ENCODE data around the gene MPDZ.

Gene MPDZ

GRCh38 chr9:13127131-13127530 is 152.4 kb downstream of the MPDZ start:
- TF ChIP-seq CTCF (IDR thresholded peaks at IDR 0.05; ENCODE audit: control insufficient read depth, extremely low read depth, insufficient read depth), result no peak
- DNase-seq (ENCODE audit: low read depth), result no peak
- no peak overlapping the region for H3K4me3 ChIP-seq (ENCODE audit: low read depth, low read length)

- DNase-seq (ENCODE audit: low read depth), result no peak
- no peak overlapping the region for H3K4me3 ChIP-seq (ENCODE audit: low read depth, low read length)
- no peak for TF ChIP-seq CTCF (IDR thresholded peaks at IDR 0.05; ENCODE audit: control insufficient read depth, extremely low read depth, insufficient read depth)
These were observed 154.2 kb downstream of the MPDZ start for GRCh38 chr9:13125261-13125660.

- no peak for TF ChIP-seq CTCF (IDR thresholded peaks at IDR 0.05; ENCODE audit: control insufficient read depth, extremely low read depth, insufficient read depth)
- no peak overlapping the region for H3K4me3 ChIP-seq (ENCODE audit: low read depth, low read length)
- DNase-seq (ENCODE audit: low read depth), result no peak
These were observed 156.6 kb downstream of the MPDZ start for GRCh38 chr9:13122756-13123369.

- H3K4me3 ChIP-seq (ENCODE audit: low read depth, low read length), result no peak overlapping the region
- no peak for DNase-seq (ENCODE audit: low read depth)
- TF ChIP-seq CTCF (IDR thresholded peaks at IDR 0.05; ENCODE audit: control insufficient read depth, extremely low read depth, insufficient read depth), result no peak
These were observed 161.2 kb downstream of the MPDZ start for GRCh38 chr9:13118313-13118712.

GRCh38 chr9:13116292-13116691 is 163.2 kb downstream of the MPDZ start:
- DNase-seq (ENCODE audit: low read depth), result no peak
- H3K4me3 ChIP-seq (ENCODE audit: low read depth, low read length), result no peak overlapping the region
- no peak for TF ChIP-seq CTCF (IDR thresholded peaks at IDR 0.05; ENCODE audit: control insufficient read depth, extremely low read depth, insufficient read depth)

GRCh38 chr9:13113751-13114150 is 165.7 kb downstream of the MPDZ start:
- DNase-seq (ENCODE audit: low read depth), result no peak
- no peak for TF ChIP-seq CTCF (IDR thresholded peaks at IDR 0.05; ENCODE audit: control insufficient read depth, extremely low read depth, insufficient read depth)
- H3K4me3 ChIP-seq (ENCODE audit: low read depth, low read length), result no peak overlapping the region

GRCh38 chr9:13113216-13113615 is 166.3 kb downstream of the MPDZ start:
- TF ChIP-seq CTCF (IDR thresholded peaks at IDR 0.05; ENCODE audit: control insufficient read depth, extremely low read depth, insufficient read depth), result no peak
- H3K4me3 ChIP-seq (ENCODE audit: low read depth, low read length), result no peak overlapping the region
- no peak for DNase-seq (ENCODE audit: low read depth)
